Fibroblast of lung (primary cell): Measurements from ENCODE around the gene IL25. TPM values are rescaled to one million over a fixed set of nuclear protein-coding genes. Genes with fewer than 3 reads are reported as not detected.

Source experiments
- DNase-seq, 2 donors: peaks; one replicate each; pipeline versions ENCODE4 v3.0.0 to v3.0.0-alpha.2; 2010; ENCODE audit warnings: low read depth in 2 of 2
- H2AFZ ChIP-seq: 2 replicates; pipeline ENCODE4 v1.5.1; 2012; ENCODE audit warnings: low read length, control low read depth, inconsistent platforms
- H3K27ac ChIP-seq: 2 replicates; pipeline ENCODE4 v1.5.1; 2011; ENCODE audit warnings: low read length, control low read depth; ENCODE audit not compliant: insufficient read depth
- H3K27me3 ChIP-seq: 2 replicates; pipeline ENCODE4 v1.5.1; 2011; ENCODE audit warnings: mild to moderate bottlenecking, low read length; ENCODE audit not compliant: control insufficient read depth, insufficient read depth
- H3K36me3 ChIP-seq: 2 replicates; pipeline ENCODE4 v1.5.1; 2011; ENCODE audit warnings: low read length; ENCODE audit not compliant: control insufficient read depth, insufficient read depth
- H3K4me1 ChIP-seq: 2 replicates; pipeline ENCODE4 v1.5.1; 2011; ENCODE audit warnings: low read length; ENCODE audit not compliant: control insufficient read depth, insufficient read depth; ENCODE audit errors: extremely low read depth
- H3K4me2 ChIP-seq: 2 replicates; pipeline ENCODE4 v1.5.1; 2011; ENCODE audit warnings: low read length, control low read depth; ENCODE audit not compliant: insufficient read depth; ENCODE audit errors: extremely low read depth
- H3K4me3 ChIP-seq, 4 experiments: fragments of 200-600 bp in 1 of 4; sonication (generic) in 1 of 4; replicated peaks in 1 of 4; 2 replicates each; pipeline ENCODE4 v1.5.1; 2011 to 2016; ENCODE audit warnings: low read length in 4 of 4, low read depth in 3 of 4, mild to moderate bottlenecking in 3 of 4, control low read depth in 2 of 4, inconsistent platforms in 1 of 4, mixed read lengths in 1 of 4; ENCODE audit not compliant: insufficient read depth in 1 of 4; ENCODE audit errors: control extremely low read depth in 1 of 4
- H3K79me2 ChIP-seq: 2 replicates; pipeline ENCODE4 v1.5.1; 2012; ENCODE audit warnings: mild to moderate bottlenecking, low read length, inconsistent platforms; ENCODE audit not compliant: control insufficient read depth, insufficient read depth
- H3K9ac ChIP-seq: 2 replicates; pipeline ENCODE4 v1.5.1; 2011; ENCODE audit warnings: mild to moderate bottlenecking, low read length, control low read depth; ENCODE audit not compliant: insufficient read depth
- H3K9me3 ChIP-seq: 2 replicates; pipeline ENCODE4 v1.5.1; 2012; ENCODE audit warnings: low read depth, low read length; ENCODE audit not compliant: control insufficient read depth, insufficient read depth
- H4K20me1 ChIP-seq: 2 replicates; pipeline ENCODE4 v1.5.1; 2011; ENCODE audit warnings: low read length; ENCODE audit not compliant: control insufficient read depth, insufficient read depth; ENCODE audit errors: extremely low read depth
- CTCF ChIP-seq, 2 donors: IDR thresholded peaks in 1 of 2; conservative IDR thresholded peaks in 1 of 2; 1 replicate in 1 of 2; 2 replicates in 1 of 2; pipeline ENCODE4 v1.5.1; 2011 to 2012; ENCODE audit warnings: low read length in 2 of 2, control low read depth in 1 of 2, inconsistent platforms in 1 of 2, low read depth in 1 of 2, mild to moderate bottlenecking in 1 of 2
- EZH2 ChIP-seq: IDR thresholded peaks from 2 replicates; pipeline ENCODE4 v1.5.1; 2012; ENCODE audit warnings: low read length, control low read depth, mild to moderate bottlenecking; ENCODE audit errors: missing control alignments
- polyA plus RNA-seq, 2 donors: library from polyadenylated mRNA; depleted of rRNA in 1 of 2; stranded (reverse) in 1 of 2; unstranded in 1 of 2; fragments of >200 nt; gene quantifications; 2 replicates each; pipeline ENCODE4 v1.2.1, GENCODE V29; 2011 to 2012; ENCODE audit warnings: missing spikeins in 1 of 2
- total RNA-seq: library from RNA; depleted of rRNA; stranded (reverse); fragments of >200 nt; gene quantifications from 2 replicates; pipeline ENCODE4 v1.2.1, GENCODE V29; 2014

The IL25 gene
- total and polyA plus RNA-seq, 2 donors (not counting 1 experiment from before 2014, with no cell fraction given): not detected

GRCh38 chr14:23414254-23414653 is 41.6 kb downstream of the IL25 start:
- H2AFZ ChIP-seq: no peak overlapping the region
- no peak overlapping the region for H3K9ac ChIP-seq
- no peaks in the 10 kb centered on the region for H3K79me2 ChIP-seq
- H3K4me2 ChIP-seq: no peak overlapping the region
- no peak overlapping the region for H3K27ac ChIP-seq
- H3K36me3 ChIP-seq: no peaks in the 10 kb centered on the region
- peaks cover 6% of the 10 kb centered on the region for H3K27me3 ChIP-seq
- TF ChIP-seq CTCF (conservative IDR thresholded peaks at IDR 0.05 in 1 of 2, IDR thresholded peaks at IDR 0.05 in 1 of 2; ENCODE audit: low read depth in 1 of 2, low read length in 2 of 2): no peak
- TF ChIP-seq EZH2: no peak
- H3K4me3 ChIP-seq: no peak overlapping the region
- H3K4me1 ChIP-seq: no peaks in the 10 kb centered on the region
- no peak for DNase-seq
- no peaks in the 10 kb centered on the region for H4K20me1 ChIP-seq
- H3K9me3 ChIP-seq: no peaks in the 10 kb centered on the region

- no peak overlapping the region for H3K27ac ChIP-seq
- no peak for TF ChIP-seq EZH2
- TF ChIP-seq CTCF (conservative IDR thresholded peaks at IDR 0.05 in 1 of 2, IDR thresholded peaks at IDR 0.05 in 1 of 2; ENCODE audit: low read depth in 1 of 2, low read length in 2 of 2): no peak
- no peak for DNase-seq
These were observed 42.6 kb downstream of the IL25 start for GRCh38 chr14:23414906-23415820.

GRCh38 chr14:23415821-23416778 is 43.5 kb downstream of the IL25 start:
- no peak for DNase-seq
- Histone ChIP-seq H3K4me2 (no peak overlapping the region), H3K9ac (no peak overlapping the region), H3K9me3 (no peaks in the 10 kb centered on the region), H3K27me3 (peaks cover 8% of the 10 kb centered on the region), H2AFZ (no peak overlapping the region), H3K79me2 (no peaks in the 10 kb centered on the region), H3K27ac (no peak overlapping the region), H4K20me1 (no peaks in the 10 kb centered on the region), H3K36me3 (no peaks in the 10 kb centered on the region), H3K4me3 (no peak overlapping the region), H3K4me1 (no peaks in the 10 kb centered on the region)
- no peak for TF ChIP-seq EZH2
- no peak for TF ChIP-seq CTCF (conservative IDR thresholded peaks at IDR 0.05 in 1 of 2, IDR thresholded peaks at IDR 0.05 in 1 of 2; ENCODE audit: low read depth in 1 of 2, low read length in 2 of 2)

More at GRCh38 chr14:23414906-23415820, 42.6 kb downstream of the IL25 start:
- H3K4me2 ChIP-seq: no peak overlapping the region
- no peaks in the 10 kb centered on the region for H4K20me1 ChIP-seq
- H3K4me3 ChIP-seq: no peak overlapping the region
- no peaks in the 10 kb centered on the region for H3K36me3 ChIP-seq
- no peak overlapping the region for H2AFZ ChIP-seq
- no peaks in the 10 kb centered on the region for H3K4me1 ChIP-seq
- H3K79me2 ChIP-seq: no peaks in the 10 kb centered on the region
- H3K9ac ChIP-seq: no peak overlapping the region
- H3K27me3 ChIP-seq: peaks cover 6% of the 10 kb centered on the region
- no peaks in the 10 kb centered on the region for H3K9me3 ChIP-seq
